Measurements from ENCODE around the gene HOGA1. TPM values are rescaled to one million over a fixed set of nuclear protein-coding genes. Genes with fewer than 3 reads are reported as not detected.
"Not testable (repeated sequence)": the region's sequence is repeated elsewhere in the genome, so short reads cannot be mapped to it uniquely, and the experiment has no call there.

The HOGA1 gene
- total RNA-seq, 2 experiments from 2014 or later: not detected

DNA sequence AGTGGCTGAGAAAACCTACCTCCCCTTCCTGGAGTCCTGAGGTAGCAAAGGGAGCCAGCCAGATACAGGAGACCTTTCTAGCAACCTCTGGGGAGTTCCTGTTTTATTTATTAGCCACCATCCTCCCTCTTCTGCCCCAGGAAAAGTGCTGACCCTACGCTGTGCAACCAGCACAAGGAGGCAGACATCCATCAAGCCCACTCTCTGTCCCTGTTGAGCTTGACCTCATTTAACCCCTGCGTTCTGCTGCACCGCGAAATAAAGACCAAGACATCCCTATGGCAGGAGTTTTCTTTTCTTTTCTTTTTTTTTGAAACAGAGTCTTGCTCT, 37.0 kb upstream of the HOGA1 start:
- CTCF ChIA-PET: interaction anchor here (0.6 kb wide), 1 partner anchor 204 kb away, joined by 6 read pairs; no protein-coding TSS in a partner anchor
- no peak for DNase-seq
- H3K27me3 Mint-ChIP-seq: no peaks in the 10 kb centered on the region
- H3K27ac Mint-ChIP-seq: no peak overlapping the region
- no peaks in the 10 kb centered on the region for H3K36me3 Mint-ChIP-seq (ENCODE audit: low read depth)
- no peaks in the 10 kb centered on the region for H3K9me3 Mint-ChIP-seq
- H3K4me1 Mint-ChIP-seq: peaks cover 14% of the 10 kb centered on the region
- POLR2A ChIA-PET: no interaction called here
- no peak overlapping the region for H3K4me3 Mint-ChIP-seq

DNA sequence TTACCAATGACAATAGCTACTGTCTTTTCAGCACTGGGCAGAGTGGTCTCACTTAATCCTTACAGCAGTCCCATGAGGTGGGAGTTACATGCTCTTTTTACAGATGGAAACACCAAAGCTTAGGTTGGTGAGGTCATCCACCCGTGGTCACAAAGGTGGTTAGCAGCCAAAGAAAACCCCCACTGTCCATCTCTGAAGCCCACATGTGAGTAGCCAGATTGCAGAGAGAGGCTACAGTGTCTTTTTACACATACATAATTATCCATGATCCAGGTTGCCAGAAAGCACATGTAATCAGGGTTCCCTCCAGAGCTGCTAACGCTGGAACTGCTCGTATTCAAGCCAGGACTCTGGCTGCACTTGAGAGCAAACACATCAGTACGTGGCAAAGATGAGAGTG, 36.2 kb upstream of the HOGA1 start:
- no peaks in the 10 kb centered on the region for H3K36me3 Mint-ChIP-seq (ENCODE audit: low read depth)
- no peak overlapping the region for H3K4me3 Mint-ChIP-seq
- CTCF ChIA-PET: interaction anchor here (0.6 to 0.7 kb wide), 3 partner anchors 17 to 633 kb away, joined by 4 to 6 read pairs (median 4); no protein-coding TSS in a partner anchor
- peaks cover 8% of the 10 kb centered on the region for H3K4me1 Mint-ChIP-seq
- H3K27me3 Mint-ChIP-seq: no peaks in the 10 kb centered on the region
- H3K9me3 Mint-ChIP-seq: no peaks in the 10 kb centered on the region
- DNase-seq: no peak
- POLR2A ChIA-PET: no interaction called here
- no peak overlapping the region for H3K27ac Mint-ChIP-seq

DNA sequence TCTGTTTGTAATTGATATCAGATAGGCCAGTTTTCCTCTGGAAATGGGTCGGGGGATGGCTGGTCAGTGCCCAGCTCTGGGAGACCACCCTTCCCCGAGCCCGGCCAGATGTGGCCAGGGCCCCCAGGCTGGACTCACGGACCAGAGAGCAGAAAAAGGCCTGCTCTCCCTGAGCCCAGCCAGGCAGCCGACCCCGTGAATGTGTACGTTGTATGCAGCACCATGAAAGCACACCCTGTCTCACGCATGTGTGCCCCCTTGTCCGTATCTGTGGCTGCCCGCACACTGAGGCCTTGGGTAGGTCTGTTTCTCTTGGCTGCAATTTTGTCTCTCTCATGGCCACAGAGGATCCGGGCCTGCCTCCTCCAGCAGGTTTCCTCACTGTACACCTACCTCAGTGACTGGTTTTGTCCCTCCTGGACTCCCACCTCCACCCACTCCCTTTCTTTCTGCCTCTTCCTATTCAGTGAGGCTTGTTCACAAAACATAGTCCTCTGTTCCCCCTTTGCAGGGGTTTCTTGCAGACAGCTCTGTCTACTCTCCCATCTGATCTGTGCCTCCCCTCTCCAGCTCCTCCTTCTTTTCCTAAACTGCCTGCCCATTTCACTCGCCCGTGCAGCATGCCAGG, 35.2 kb upstream of the HOGA1 start:
- Mint-ChIP-seq H3K4me3 (no peak overlapping the region), H3K27ac (no peak overlapping the region), H3K27me3 (no peaks in the 10 kb centered on the region), H3K4me1 (peaks cover 4% of the 10 kb centered on the region), H3K9me3 (no peaks in the 10 kb centered on the region), H3K36me3 (ENCODE audit: low read depth) (no peaks in the 10 kb centered on the region)
- DNase-seq: no peak
- CTCF ChIA-PET: no interaction called here
- POLR2A ChIA-PET: no interaction called here

DNA sequence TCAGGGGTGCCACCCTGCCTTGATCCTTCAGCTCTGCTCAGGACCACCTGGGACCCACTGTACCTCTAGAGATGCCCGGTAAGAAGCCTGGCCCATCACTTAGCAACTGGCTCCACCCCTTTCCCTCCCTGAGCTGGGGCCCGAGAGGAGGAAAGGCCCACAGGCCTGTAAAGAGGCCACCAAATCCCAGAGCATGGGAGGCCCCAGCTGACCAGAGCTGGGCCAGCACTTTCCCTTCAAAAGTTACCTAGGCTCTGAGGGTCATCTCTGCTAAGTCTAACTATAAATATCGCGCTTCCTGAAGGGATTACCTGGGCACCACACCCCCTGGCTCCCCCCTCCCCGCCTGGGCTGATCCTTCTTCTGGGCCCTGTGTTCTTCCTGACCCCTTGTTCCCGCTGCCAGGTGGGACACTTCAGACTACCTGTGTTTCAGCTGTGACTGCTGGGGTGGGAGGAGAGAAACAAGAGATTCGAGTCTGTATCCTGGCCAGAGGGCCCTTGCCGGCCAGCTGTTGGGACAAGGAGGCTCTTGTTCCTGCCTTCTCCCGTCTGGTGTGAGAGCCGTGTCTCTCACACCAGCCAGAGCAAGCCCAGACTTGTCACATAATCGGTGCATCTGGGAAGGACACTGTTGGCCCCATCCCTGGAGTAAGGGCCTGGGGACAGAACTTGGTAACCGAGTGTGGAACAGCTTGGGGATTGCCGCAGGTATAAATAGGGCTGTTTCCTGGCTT, 34.4 kb upstream of the HOGA1 start:
- no peaks in the 10 kb centered on the region for H3K9me3 Mint-ChIP-seq
- no peak overlapping the region for H3K4me3 Mint-ChIP-seq
- H3K36me3 Mint-ChIP-seq (ENCODE audit: low read depth): no peaks in the 10 kb centered on the region
- H3K4me1 Mint-ChIP-seq: peaks cover 4% of the 10 kb centered on the region
- POLR2A ChIA-PET: no interaction called here
- H3K27ac Mint-ChIP-seq: no peak overlapping the region
- H3K27me3 Mint-ChIP-seq: no peaks in the 10 kb centered on the region
- CTCF ChIA-PET: interaction anchor here (1.3 kb wide), 1 partner anchor 15 kb away, joined by 5 read pairs; no protein-coding TSS in a partner anchor
- no peak for DNase-seq

DNA sequence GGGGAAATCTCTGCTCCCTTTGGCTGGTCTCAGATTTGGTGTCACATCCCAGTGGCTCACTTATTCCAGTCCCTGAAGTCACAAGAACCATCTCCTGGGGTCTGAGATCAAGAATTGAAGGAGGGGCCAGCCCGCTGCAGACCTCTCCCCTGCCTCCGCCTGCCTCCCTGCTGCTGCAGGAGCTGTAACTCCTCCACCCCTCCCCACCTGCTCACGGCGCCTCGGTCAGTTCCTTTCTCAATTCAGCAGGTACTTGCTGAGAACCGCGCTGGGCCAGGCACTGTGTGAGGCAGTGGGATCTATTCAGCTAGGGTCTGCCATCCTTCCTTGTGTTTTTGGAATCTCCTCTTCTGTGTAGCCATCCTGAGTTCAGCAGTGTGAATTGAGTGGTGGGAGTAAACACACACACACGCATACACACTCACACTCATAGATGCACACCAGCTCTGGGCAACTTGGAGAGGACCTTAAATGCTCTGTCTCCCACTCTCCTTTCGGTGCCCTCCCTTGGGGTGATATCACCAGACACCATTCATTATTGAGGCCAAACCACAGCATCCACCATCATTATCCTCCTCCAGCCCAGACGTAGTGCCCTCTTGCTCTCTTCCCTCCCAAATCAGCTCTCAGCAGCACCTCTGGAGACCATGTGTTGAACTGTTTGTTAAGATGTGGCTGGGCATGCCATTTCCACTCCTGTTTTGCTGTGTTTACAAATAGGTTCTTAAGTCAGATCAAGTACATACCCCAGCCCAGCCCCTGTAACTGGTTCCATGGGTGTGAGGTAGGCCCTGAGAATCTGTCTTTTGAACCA, 33.6 kb upstream of the HOGA1 start:
- CTCF ChIA-PET: interaction anchor here (1.1 to 1.3 kb wide), 2 partner anchors 16 to 143 kb away, joined by 3 to 5 read pairs; no protein-coding TSS in a partner anchor
- no peaks in the 10 kb centered on the region for H3K36me3 Mint-ChIP-seq (ENCODE audit: low read depth)
- H3K27ac Mint-ChIP-seq: no peak overlapping the region
- no peak for DNase-seq
- no peaks in the 10 kb centered on the region for H3K27me3 Mint-ChIP-seq
- H3K9me3 Mint-ChIP-seq: peaks cover 3% of the 10 kb centered on the region
- H3K4me3 Mint-ChIP-seq: no peak overlapping the region
- H3K4me1 Mint-ChIP-seq: peaks cover 4% of the 10 kb centered on the region
- POLR2A ChIA-PET: interaction anchor here (0.6 kb wide), 1 partner anchor 53 kb away, joined by 8 read pairs; no protein-coding TSS in a partner anchor

DNA sequence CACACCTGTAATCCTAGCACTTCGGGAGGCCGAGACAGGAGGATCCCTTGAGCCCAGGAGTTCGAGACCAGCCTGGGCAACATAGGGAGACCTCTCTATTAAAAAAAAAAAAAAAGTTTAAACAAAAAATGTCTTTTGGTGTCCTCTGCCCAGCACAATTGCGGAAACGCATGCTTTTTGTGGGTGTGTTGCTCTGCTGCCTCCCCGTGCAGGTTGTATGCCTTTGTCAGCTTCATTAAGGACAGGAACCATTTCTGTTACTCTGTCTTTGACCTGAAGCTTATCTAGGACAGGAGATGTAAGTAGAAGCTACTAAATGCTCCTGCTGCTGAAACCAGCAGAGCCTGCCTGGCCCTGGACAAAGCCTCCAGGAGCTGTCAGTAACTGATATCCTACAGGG, 32.9 kb upstream of the HOGA1 start:
- Mint-ChIP-seq H3K36me3 (ENCODE audit: low read depth) (no peaks in the 10 kb centered on the region), H3K4me1 (peaks cover 4% of the 10 kb centered on the region), H3K27me3 (no peaks in the 10 kb centered on the region), H3K9me3 (peaks cover 5% of the 10 kb centered on the region), H3K27ac (no peak overlapping the region), H3K4me3 (no peak overlapping the region)
- CTCF ChIA-PET: interaction anchor here (1.1 to 1.6 kb wide), 2 partner anchors 12 to 143 kb away, joined by 3 to 6 read pairs; no protein-coding TSS in a partner anchor
- no peak for DNase-seq
- POLR2A ChIA-PET: interaction anchor here (0.6 kb wide), 1 partner anchor 54 kb away, joined by 8 read pairs; no protein-coding TSS in a partner anchor

DNA sequence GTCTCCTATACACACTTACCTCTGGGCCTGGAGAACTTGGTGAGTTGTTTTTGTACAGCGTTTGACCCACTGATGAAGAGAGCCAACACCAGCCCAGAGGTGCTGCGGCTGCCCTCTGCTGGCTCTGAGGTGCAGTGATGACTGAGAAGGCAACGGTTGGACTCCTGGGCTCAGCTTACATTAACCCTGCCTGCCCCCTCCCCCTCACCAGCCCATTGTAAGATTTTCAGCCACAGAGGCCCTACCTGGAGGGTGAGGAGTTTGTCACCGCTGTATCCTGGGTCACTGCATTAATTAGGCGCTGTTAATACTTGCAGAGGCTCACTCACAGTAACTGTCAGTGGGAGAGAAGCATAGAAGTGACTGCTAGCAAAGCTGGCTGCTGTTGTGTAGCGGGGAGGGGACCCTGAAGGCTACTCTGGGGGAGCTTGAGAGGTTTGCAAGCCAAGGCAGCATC, 30.6 kb upstream of the HOGA1 start:
- H3K27ac Mint-ChIP-seq: no peak overlapping the region
- no peak overlapping the region for H3K4me3 Mint-ChIP-seq
- H3K36me3 Mint-ChIP-seq (ENCODE audit: low read depth): no peaks in the 10 kb centered on the region
- CTCF ChIA-PET: interaction anchor here (0.5 to 2.1 kb wide), 15 partner anchors 9 to 541 kb away, joined by 3 to 8 read pairs (median 4); partner anchors contain the start of genes ANKRD2 and HOGA1
- peak; percentile 69 for DNase-seq
- H3K27me3 Mint-ChIP-seq: no peaks in the 10 kb centered on the region
- peaks cover 5% of the 10 kb centered on the region for H3K9me3 Mint-ChIP-seq
- peaks cover 4% of the 10 kb centered on the region for H3K4me1 Mint-ChIP-seq
- POLR2A ChIA-PET: no interaction called here

DNA sequence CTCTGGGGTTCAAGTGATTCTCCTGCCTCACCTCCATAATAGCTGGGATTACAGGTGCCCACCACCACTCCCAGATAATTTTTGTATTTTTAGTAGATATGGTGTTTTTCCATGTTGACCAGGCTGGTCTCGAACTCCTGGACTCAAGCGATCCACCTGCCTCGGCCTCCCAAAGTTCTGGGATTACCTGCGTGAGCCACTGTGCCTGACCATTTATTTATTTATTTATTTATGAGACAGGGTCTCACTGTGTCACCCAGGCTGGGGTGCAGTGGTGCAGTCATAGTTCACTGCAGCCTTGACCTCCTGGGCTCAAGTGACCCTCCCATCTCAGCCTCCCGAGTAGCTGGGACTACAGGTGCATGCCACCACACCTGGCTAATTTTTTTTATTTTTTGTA, 29.9 kb upstream of the HOGA1 start:
- H3K4me1 Mint-ChIP-seq; H3K9me3 Mint-ChIP-seq; H3K27ac Mint-ChIP-seq; POLR2A ChIA-PET; H3K4me3 Mint-ChIP-seq; DNase-seq; H3K36me3 Mint-ChIP-seq (ENCODE audit: low read depth); H3K27me3 Mint-ChIP-seq: not testable (repeated sequence)
- CTCF ChIA-PET: interaction anchor here (0.5 to 2.1 kb wide), 12 partner anchors 10 to 310 kb away, joined by 3 to 8 read pairs (median 4); partner anchors contain the start of genes ANKRD2 and HOGA1

DNA sequence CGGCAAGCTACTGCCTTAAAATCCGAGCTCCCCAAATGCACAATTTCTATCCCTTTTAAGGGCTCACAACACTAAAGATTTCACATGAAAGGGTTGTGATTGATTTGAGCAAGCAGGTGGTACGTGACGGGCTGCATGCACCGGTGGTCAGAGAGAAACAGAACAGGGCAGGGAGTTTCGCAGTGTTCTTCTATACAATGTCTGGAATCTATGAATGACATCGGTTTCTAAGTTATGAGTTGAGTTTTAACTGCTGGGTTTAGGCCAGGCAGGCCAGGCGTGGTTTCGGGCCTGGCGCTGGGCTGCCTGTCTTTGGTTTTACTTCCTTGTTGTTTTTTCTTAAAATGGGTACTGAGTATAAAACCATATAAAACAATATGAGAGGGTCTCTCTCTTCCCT, 28.6 kb upstream of the HOGA1 start:
- H3K9me3 Mint-ChIP-seq; POLR2A ChIA-PET; H3K36me3 Mint-ChIP-seq (ENCODE audit: low read depth); H3K4me1 Mint-ChIP-seq; H3K4me3 Mint-ChIP-seq; H3K27ac Mint-ChIP-seq; DNase-seq; H3K27me3 Mint-ChIP-seq: not testable (repeated sequence)
- CTCF ChIA-PET: interaction anchor here (2.0 kb wide), 1 partner anchor 13 kb away, joined by 8 read pairs; no protein-coding TSS in a partner anchor

DNA sequence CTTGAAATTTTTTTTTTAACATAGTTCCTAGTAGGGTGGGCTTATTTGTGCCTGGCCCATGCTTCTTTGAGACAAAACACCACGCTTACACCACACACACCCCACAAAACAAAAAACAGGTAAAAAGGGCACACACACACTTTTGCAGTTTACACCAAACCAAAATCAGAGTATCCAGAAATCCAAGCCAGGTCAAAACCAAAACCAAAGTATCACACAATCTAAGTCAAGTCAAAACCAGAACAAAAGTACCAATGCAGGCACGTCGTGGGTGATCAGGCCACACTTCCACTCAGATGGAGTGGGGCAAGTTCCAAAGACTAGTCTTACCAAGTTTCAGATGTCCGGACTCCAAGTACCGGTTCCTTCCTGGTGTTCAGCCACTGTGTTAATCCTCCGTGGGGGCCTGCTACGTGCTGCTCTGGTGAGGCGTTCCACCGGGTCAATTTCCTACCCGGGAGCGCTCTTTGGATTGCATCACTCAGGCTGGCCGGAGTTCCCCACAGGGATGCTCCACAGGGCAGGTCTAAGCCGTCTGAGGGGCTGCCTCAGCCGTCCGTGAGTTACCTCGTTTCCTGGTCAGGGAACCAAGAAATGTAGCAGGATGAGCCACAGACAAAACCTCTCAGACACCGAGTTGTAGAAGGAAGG, 23.3 kb upstream of the HOGA1 start:
- H3K9me3 Mint-ChIP-seq; POLR2A ChIA-PET; DNase-seq; H3K36me3 Mint-ChIP-seq (ENCODE audit: low read depth); CTCF ChIA-PET; H3K4me3 Mint-ChIP-seq; H3K27me3 Mint-ChIP-seq; H3K27ac Mint-ChIP-seq; H3K4me1 Mint-ChIP-seq: not testable (repeated sequence)

DNA sequence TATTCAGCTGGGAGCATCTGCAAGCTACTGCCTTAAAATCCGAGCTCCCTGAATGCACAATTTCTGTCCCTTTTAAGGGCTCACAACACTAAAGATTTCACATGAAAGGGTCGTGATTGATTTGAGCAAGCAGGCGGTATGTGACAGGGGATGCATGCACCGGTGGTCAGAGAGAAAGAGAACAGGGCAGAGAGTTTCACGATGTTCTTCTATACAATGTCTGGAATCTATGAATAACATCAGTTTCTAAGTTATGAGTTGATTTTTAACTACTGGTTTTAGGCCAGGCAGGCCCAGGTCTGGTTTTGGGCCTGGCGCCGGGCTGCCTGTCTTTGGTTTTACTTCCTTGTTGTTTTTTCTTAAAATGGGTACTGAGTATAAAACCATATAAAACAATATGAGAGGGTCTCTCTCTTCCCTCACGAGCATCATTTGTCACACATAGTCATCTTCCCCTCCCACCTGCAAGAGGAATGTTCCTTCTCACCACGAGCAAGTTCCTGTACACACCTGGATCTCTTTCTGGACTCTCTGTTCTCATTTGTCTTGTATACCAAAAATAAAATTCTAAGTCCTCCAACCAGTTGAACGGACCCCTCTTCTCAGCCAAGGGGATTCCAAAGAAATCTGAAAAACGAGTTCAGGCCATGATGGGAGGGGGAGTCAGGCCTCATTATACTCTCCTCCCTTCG, 22.7 kb upstream of the HOGA1 start:
- POLR2A ChIA-PET; H3K4me1 Mint-ChIP-seq; H3K36me3 Mint-ChIP-seq (ENCODE audit: low read depth); DNase-seq; H3K27me3 Mint-ChIP-seq; CTCF ChIA-PET; H3K9me3 Mint-ChIP-seq; H3K27ac Mint-ChIP-seq; H3K4me3 Mint-ChIP-seq: not testable (repeated sequence)

DNA sequence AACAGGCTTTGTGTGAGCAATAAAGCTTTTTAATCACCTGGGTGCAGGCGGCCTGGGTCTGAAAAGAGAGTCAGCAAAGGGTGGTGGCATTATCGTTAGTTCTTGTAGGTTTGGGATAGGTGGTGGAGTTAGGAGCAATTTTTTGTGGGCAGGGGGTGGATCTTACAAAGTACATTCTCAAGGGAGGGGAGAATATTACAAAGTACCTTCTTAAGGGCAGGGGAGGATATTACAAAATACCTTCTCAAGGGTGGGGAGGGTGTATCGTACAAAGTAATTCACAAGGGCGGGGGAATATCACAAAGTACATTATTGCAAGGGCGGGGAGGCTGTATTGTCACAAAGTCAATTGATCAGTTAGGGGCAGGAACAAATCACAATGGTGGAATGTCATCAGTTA, 21.9 kb upstream of the HOGA1 start:
- H3K36me3 Mint-ChIP-seq (ENCODE audit: low read depth); H3K4me1 Mint-ChIP-seq; H3K9me3 Mint-ChIP-seq; H3K27me3 Mint-ChIP-seq; CTCF ChIA-PET; DNase-seq; H3K27ac Mint-ChIP-seq; H3K4me3 Mint-ChIP-seq; POLR2A ChIA-PET: not testable (repeated sequence)

All from activated CD4-positive, alpha-beta T cell treated with anti-CD3 and anti-CD28 coated beads, Interleukin-2, amount 10 ng/mL, durations not matched to agents 7 days and 5 days (primary cell).